Measurements from ENCODE around the gene ELOB. TPM values are rescaled to one million over a fixed set of nuclear protein-coding genes. Genes with fewer than 3 reads are reported as not detected.

Gene ELOB
- 431 and 566 TPM in 2 replicates for total RNA-seq

GRCh38 chr16:2777231-2777902 lies at the start of gene ELOB:
Gene ELOB, minus strand, starts transcription at chr16:2777280. Its CDS starts 41 bp downstream, at chr16:2777239.

DNA sequence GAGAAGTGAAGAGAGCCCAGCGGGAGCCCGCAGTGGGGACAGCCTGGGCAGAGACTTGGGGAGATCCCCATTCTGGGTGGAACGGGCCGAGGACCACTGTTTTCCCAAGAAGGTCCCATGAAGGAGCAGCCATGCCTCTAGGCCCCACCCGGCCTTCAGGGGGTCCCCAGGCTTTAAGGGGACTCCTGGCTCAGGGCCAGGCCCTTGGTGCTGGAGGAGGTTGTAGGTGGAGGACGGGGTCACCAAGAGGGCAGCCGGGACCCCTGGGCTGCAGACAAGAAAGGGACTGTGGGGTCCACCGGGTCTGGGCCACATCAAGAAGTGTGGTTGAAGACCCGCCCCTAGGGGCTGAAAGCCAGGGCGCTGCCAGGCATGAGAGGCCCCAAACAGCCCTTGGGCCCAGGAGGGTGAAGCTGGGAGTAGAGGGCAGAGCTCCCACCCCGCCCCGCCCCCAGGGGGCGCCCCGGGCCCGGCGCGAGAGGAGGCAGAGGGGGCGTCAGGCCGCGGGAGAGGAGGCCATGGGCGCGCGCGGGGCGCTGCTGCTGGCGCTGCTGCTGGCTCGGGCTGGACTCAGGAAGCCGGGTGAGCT lies 39.8 kb upstream of the ELOB start, which contains the start of gene PRSS21:
TSS of gene PRSS21 (plus strand) at position 487 of the 589 bp plus-strand sequence. CDS start at position 519, 32 bp downstream.

GRCh38 chr16:2787406-2787805 lies 10.3 kb upstream of the ELOB start, which contains the start of gene PRSS33:
Gene PRSS33, minus strand, starts transcription at chr16:2787560. Its CDS starts 1,013 bp downstream, at chr16:2786547.

DNA sequence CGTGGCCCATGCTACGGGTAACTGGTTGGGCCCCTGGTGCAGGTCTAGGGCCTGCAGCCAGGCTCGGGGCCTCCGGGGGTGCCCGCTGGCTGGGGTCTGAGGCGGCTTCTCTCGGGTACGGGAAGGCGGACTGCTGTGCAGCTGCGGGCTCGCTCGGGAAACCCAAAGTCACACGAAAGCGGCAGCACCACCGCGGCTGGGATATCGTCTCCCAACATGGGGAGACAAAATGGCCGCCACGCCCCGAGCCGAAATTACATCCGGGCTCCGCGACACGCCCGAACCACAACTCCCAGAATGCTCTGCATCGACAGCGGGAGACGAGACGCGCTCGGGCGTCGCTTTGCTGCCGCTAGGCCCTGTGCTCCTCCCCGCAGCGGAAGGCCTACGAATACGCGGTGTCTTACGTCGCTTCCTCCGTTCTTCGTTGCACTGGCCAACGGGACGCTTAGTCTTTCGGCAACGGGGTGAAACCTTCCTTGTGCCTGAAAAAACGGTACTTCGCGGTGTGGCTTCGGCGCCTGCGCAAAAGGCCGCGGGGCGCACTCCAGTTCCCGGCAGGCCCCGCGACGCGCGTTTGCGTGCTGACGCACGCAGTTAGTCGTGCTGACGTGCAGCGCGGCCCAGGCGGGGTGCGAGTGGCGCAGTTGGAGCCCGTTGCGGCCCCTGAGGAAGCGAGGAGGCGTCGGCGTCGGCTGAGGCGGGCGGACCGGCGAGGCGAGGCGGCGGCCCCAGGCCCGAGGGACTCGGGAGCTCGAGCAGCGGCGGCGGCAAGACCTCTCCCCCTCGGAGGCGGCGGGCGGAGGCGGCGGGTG lies 24.8 kb downstream of the ELOB start, which contains the start of gene SRRM2:
TSS of gene SRRM2 (plus strand) at position 604 of the 815 bp plus-strand sequence. CDS start 3,727 bp downstream, outside the sequence.

Other genes with a start within 250 kb of the ELOB start
- gene CEMP1, start 245.9 kb downstream of the ELOB start, total RNA-seq: not detected in 2 replicates
- 11.0 and 13.6 TPM in 2 replicates for gene PDPK1, start 239.3 kb downstream of the ELOB start, total RNA-seq
- 28.9 and 31.7 TPM in 2 replicates for gene KCTD5, start 94.8 kb downstream of the ELOB start, total RNA-seq
- gene PRSS27, start 57.1 kb downstream of the ELOB start, total RNA-seq: 0.29 and 0.35 TPM in 2 replicates
- 59.9 and 60.5 TPM in 2 replicates for gene SRRM2, start 24.6 kb downstream of the ELOB start, total RNA-seq
- gene PRSS33, start 10.3 kb upstream of the ELOB start, total RNA-seq: not detected in 2 replicates
- gene PRSS41, start 21.2 kb upstream of the ELOB start, total RNA-seq: not detected in 2 replicates
- 5.5 TPM in 1 of 2 replicates, not detected in the other for gene PRSS21, start 40.0 kb upstream of the ELOB start, total RNA-seq
- gene ZG16B, start 53.0 kb upstream of the ELOB start, total RNA-seq: not detected in 2 replicates
- gene PRSS22, start 80.9 kb upstream of the ELOB start, total RNA-seq: not detected in 2 replicates
- gene FLYWCH2, start 105.9 kb upstream of the ELOB start, total RNA-seq: 77.8 and 89.9 TPM in 2 replicates
- 45.8 and 46.1 TPM in 2 replicates for gene FLYWCH1, start 134.7 kb upstream of the ELOB start, total RNA-seq
- under 0.01 TPM in 1 of 2 replicates, not detected in the other for gene KREMEN2, start 187.0 kb upstream of the ELOB start, total RNA-seq
- 7.1 and 14.1 TPM in 2 replicates for gene PAQR4, start 192.1 kb upstream of the ELOB start, total RNA-seq
- 13.3 and 24.8 TPM in 2 replicates for gene PKMYT1, start 203.2 kb upstream of the ELOB start, total RNA-seq
- not detected in 2 replicates for gene CLDN9, start 235.6 kb upstream of the ELOB start, total RNA-seq
- not detected in 2 replicates for gene CLDN6, start 240.9 kb upstream of the ELOB start, total RNA-seq
- gene TNFRSF12A, start 243.1 kb upstream of the ELOB start, total RNA-seq: 236 and 323 TPM in 2 replicates
- gene HCFC1R1, start 246.7 kb upstream of the ELOB start, total RNA-seq: 23.1 and 24.1 TPM in 2 replicates
- 25.3 and 28.3 TPM in 2 replicates for gene THOC6, start 246.8 kb upstream of the ELOB start, total RNA-seq

All from myometrial cell (primary cell).